PC-3 (cell line): ENCODE results near the gene MRPL27. TPM values are rescaled to one million over a fixed set of nuclear protein-coding genes. Genes with fewer than 3 reads are reported as not detected.

Experiments used
- ATAC-seq: fragments of 200-7000 bp; cut with Tn5 transposase; 2 replicates; pipeline ENCODE4 v1.9.1; 2020; ENCODE audit warnings: mild to moderate bottlenecking, moderate library complexity
- BruUV-seq: library from RNA; stranded (reverse); fragments of 400-500 nt; replicated peaks from 2 replicates; lab custom pipeline; 2021; lab: Mats Ljungman, UMichigan
- CTCF ChIA-PET: fragments of 300-600 bp; sonication (Branson Sonifier 250); formaldehyde crosslinking; loops from one replicate; lab custom pipeline; 2022; ENCODE audit warnings: antibody characterized with exemption; lab: Charles Lee
- POLR2A ChIA-PET: fragments of 300-600 bp; sonication (Branson Sonifier 250); formaldehyde crosslinking; loops from one replicate; lab custom pipeline; 2022; ENCODE audit warnings: antibody characterized with exemption; ENCODE audit not compliant: unreplicated experiment; lab: Charles Lee
- DNase-seq: peaks from one replicate; pipeline ENCODE4 v3.0.0-alpha.2; 2015
- H2AFZ ChIP-seq: fragments of 300-600 bp; sonication (generic); 2 replicates; pipeline ENCODE4 v1.6.0; 2016; ENCODE audit warnings: antibody characterized with exemption, low read length
- H3F3A ChIP-seq: fragments of 300-600 bp; sonication (generic); one replicate; pipeline ENCODE4 v1.6.0; 2017; ENCODE audit warnings: antibody characterized with exemption, low read length, control low read depth, mild to moderate bottlenecking; ENCODE audit not compliant: unreplicated experiment
- H3K27ac ChIP-seq: fragments of 300-600 bp; sonication (generic); 2 replicates; pipeline ENCODE4 v1.5.1; 2016; ENCODE audit warnings: mild to moderate bottlenecking, low read length
- H3K27me3 ChIP-seq: fragments of 300-600 bp; sonication (generic); 2 replicates; pipeline ENCODE4 v1.6.1; 2016; ENCODE audit warnings: low read length, mixed read lengths
- H3K36me3 ChIP-seq: fragments of 300-600 bp; sonication (generic); 2 replicates; pipeline ENCODE4 v1.6.1; 2016; ENCODE audit warnings: low read depth, mixed run types, low read length, mixed read lengths
- H3K4me1 ChIP-seq: fragments of 300-600 bp; sonication (generic); 2 replicates; pipeline ENCODE4 v1.5.1; 2016; ENCODE audit warnings: low read length; ENCODE audit not compliant: insufficient read depth
- H3K4me2 ChIP-seq: fragments of 300-600 bp; sonication (generic); 2 replicates; pipeline ENCODE4 v1.6.0; 2016; ENCODE audit warnings: low read length
- H3K4me3 ChIP-seq: fragments of 300-600 bp; sonication (generic); 2 replicates; pipeline ENCODE4 v1.5.1; 2016; ENCODE audit warnings: mild to moderate bottlenecking, low read length, mixed read lengths
- H3K79me2 ChIP-seq: fragments of 300-600 bp; sonication (generic); 2 replicates; pipeline ENCODE4 v1.6.1; 2017; ENCODE audit warnings: low read length, mixed read lengths
- H3K9ac ChIP-seq: fragments of 300-600 bp; sonication (generic); 2 replicates; pipeline ENCODE4 v1.6.0; 2016; ENCODE audit warnings: mild to moderate bottlenecking, low read length
- H3K9me2 ChIP-seq: fragments of 300-600 bp; sonication (generic); replicated peaks from 2 replicates; pipeline ENCODE4 v1.6.1; 2016; ENCODE audit warnings: mixed run types, low read length, mixed read lengths
- H3K9me3 ChIP-seq: fragments of 300-600 bp; sonication (generic); 2 replicates; pipeline ENCODE4 v1.6.1; 2016; ENCODE audit warnings: low read length, mixed read lengths
- H4K20me1 ChIP-seq: fragments of 300-600 bp; sonication (generic); 2 replicates; pipeline ENCODE4 v1.6.1; 2016; ENCODE audit warnings: low read length, mixed read lengths
- CTCF ChIP-seq: fragments of 300-600 bp; sonication (generic); conservative IDR thresholded peaks from 2 replicates; pipeline ENCODE4 v1.5.1; 2017; ENCODE audit warnings: antibody characterized with exemption, low read depth, mild to moderate bottlenecking, low read length
- EZH2 ChIP-seq: fragments of 300-600 bp; sonication (generic); IDR thresholded peaks from one replicate; pipeline ENCODE4 v1.6.1; 2017; ENCODE audit warnings: antibody characterized with exemption, mild to moderate bottlenecking, low read length; ENCODE audit not compliant: unreplicated experiment
- EZH2phosphoT487 ChIP-seq: fragments of 300-600 bp; sonication (generic); IDR thresholded peaks from 2 replicates; pipeline ENCODE4 v1.6.1; 2018; ENCODE audit warnings: mild to moderate bottlenecking, antibody characterized with exemption, low read length, borderline replicate concordance
- intact Hi-C: fragments of 100-400 bp; cut with micrococcal nuclease; formaldehyde crosslinking; loops from 2 replicates; pipeline ENCODE4 v1.9.0; 2023
- total RNA-seq: library from RNA; depleted of rRNA; stranded (reverse); fragments of >200 nt; gene quantifications from 2 replicates; pipeline ENCODE4 v1.2.3, GENCODE V29; 2014

MRPL27 gene
- total RNA-seq, 1 experiment from 2014 or later = 168 TPM

- Histone ChIP-seq H2AFZ (no peak overlapping the region), H3F3A (peaks cover 6% of the 10 kb centered on the region), H3K4me2 (no peak overlapping the region), H3K27me3 (no peaks in the 10 kb centered on the region), H4K20me1 (no peaks in the 10 kb centered on the region), H3K36me3 (peaks cover 32% of the 10 kb centered on the region), H3K4me1 (no peaks in the 10 kb centered on the region), H3K79me2 (peaks cover 3% of the 10 kb centered on the region; the same call in 1 of the 2 replicates), H3K9me3 (no peaks in the 10 kb centered on the region), H3K9me2 (no peaks in the 10 kb centered on the region), H3K4me3 (no peak overlapping the region), H3K9ac (no peak overlapping the region), H3K27ac (no peak overlapping the region)
- ChIA-PET CTCF (interaction anchor here (0.6 kb wide), 1 partner anchor 114 kb away, joined by 5 read pairs; no protein-coding TSS in a partner anchor), POLR2A (interaction anchor here (0.7 kb wide), 1 partner anchor 10 kb away, joined by 3 read pairs; no protein-coding TSS in a partner anchor)
- DNase-seq (no peak), ATAC-seq (no peak)
- BruUV-seq = no TSS peak
- TF ChIP-seq EZH2phosphoT487 = no peak
- no peak for TF ChIP-seq CTCF
- TF ChIP-seq EZH2 = no peak
- intact Hi-C loops = no loop called here
These were observed 7.8 kb downstream of the MRPL27 start for GRCh38 chr17:50365165-50365564.

GRCh38 chr17:50364715-50365114, 8.3 kb downstream of the MRPL27 start:
- intact Hi-C loops = no loop called here
- no peaks in the 10 kb centered on the region for H3K27me3 ChIP-seq
- no peaks in the 10 kb centered on the region for H3K79me2 ChIP-seq
- H3F3A ChIP-seq = peaks cover 6% of the 10 kb centered on the region
- H3K9me3 ChIP-seq = no peaks in the 10 kb centered on the region
- H3K4me2 ChIP-seq = no peak overlapping the region
- CTCF ChIA-PET = interaction anchor here (0.6 kb wide), 1 partner anchor 114 kb away, joined by 5 read pairs; no protein-coding TSS in a partner anchor
- H3K27ac ChIP-seq = no peak overlapping the region
- BruUV-seq = no TSS peak
- no peak for ATAC-seq
- H2AFZ ChIP-seq = no peak overlapping the region
- no peak for TF ChIP-seq EZH2
- no peak for TF ChIP-seq CTCF
- no peak for TF ChIP-seq EZH2phosphoT487
- no peak for DNase-seq
- no peak overlapping the region for H3K4me3 ChIP-seq
- H3K36me3 ChIP-seq = peaks cover 28% of the 10 kb centered on the region
- POLR2A ChIA-PET = no interaction called here
- no peaks in the 10 kb centered on the region for H4K20me1 ChIP-seq
- no peaks in the 10 kb centered on the region for H3K4me1 ChIP-seq
- H3K9me2 ChIP-seq = no peaks in the 10 kb centered on the region
- no peak overlapping the region for H3K9ac ChIP-seq

- H3F3A ChIP-seq = peaks cover 6% of the 10 kb centered on the region
- no peak; the same call in 1 of the 2 replicates for ATAC-seq
- intact Hi-C loops = no loop called here
- peaks cover 22% of the 10 kb centered on the region for H3K36me3 ChIP-seq
- DNase-seq = no peak
- H4K20me1 ChIP-seq = no peaks in the 10 kb centered on the region
- H3K9ac ChIP-seq = no peak overlapping the region
- no peak overlapping the region for H3K4me3 ChIP-seq
- BruUV-seq = no TSS peak
- H3K9me2 ChIP-seq = no peaks in the 10 kb centered on the region
- POLR2A ChIA-PET = no interaction called here
- no peak overlapping the region for H2AFZ ChIP-seq
- no peak overlapping the region for H3K27ac ChIP-seq
- CTCF ChIA-PET = no interaction called here
- no peaks in the 10 kb centered on the region for H3K79me2 ChIP-seq
- no peaks in the 10 kb centered on the region for H3K27me3 ChIP-seq
- no peak overlapping the region for H3K4me2 ChIP-seq
- H3K4me1 ChIP-seq = no peaks in the 10 kb centered on the region
- no peak for TF ChIP-seq EZH2
- no peak for TF ChIP-seq EZH2phosphoT487
- TF ChIP-seq CTCF = no peak
- H3K9me3 ChIP-seq = no peaks in the 10 kb centered on the region
These were observed 8.9 kb downstream of the MRPL27 start for GRCh38 chr17:50364061-50364458.
